Measurements from ENCODE around the gene CLIP4.
"Not testable (repeated sequence)": the region's sequence is repeated elsewhere in the genome, so short reads cannot be mapped to it uniquely, and the experiment has no call there.

Gene CLIP4

GRCh38 chr2:29100564-29100963 lies 14.7 kb upstream of the CLIP4 start:
- no peak for DNase-seq

GRCh38 chr2:29104688-29105087 lies 10.5 kb upstream of the CLIP4 start:
- no peak for DNase-seq

- DNase-seq, result no peak
These were observed 9.8 kb upstream of the CLIP4 start for GRCh38 chr2:29105375-29105774.

- no peak for DNase-seq
These were observed 9.0 kb upstream of the CLIP4 start for GRCh38 chr2:29106256-29106655.

GRCh38 chr2:29106980-29107388 lies 8.2 kb upstream of the CLIP4 start:
- DNase-seq, result peak; percentile 50 to 76

GRCh38 chr2:29107547-29107946 lies 7.7 kb upstream of the CLIP4 start:
- not testable (repeated sequence) for DNase-seq

- no peak for DNase-seq
These were observed 7.0 kb upstream of the CLIP4 start for GRCh38 chr2:29108225-29108624.

- DNase-seq, result no peak
These were observed 6.0 kb upstream of the CLIP4 start for GRCh38 chr2:29109246-29109645.

- no peak for DNase-seq
These were observed 4.2 kb upstream of the CLIP4 start for GRCh38 chr2:29110916-29111535.

- DNase-seq, result no peak
These were observed 2.8 kb upstream of the CLIP4 start for GRCh38 chr2:29112379-29112778.

- no peak for DNase-seq
These were observed 2.1 kb upstream of the CLIP4 start for GRCh38 chr2:29113027-29113686.

GRCh38 chr2:29113891-29114321 lies 1.3 kb upstream of the CLIP4 start:
- DNase-seq, result no peak

- DNase-seq, result no peak
These were observed 649 bp upstream of the CLIP4 start for GRCh38 chr2:29114586-29114945.

- peak in 1 of 2 experiments; percentile 54 for DNase-seq
These were observed 874 bp downstream of the CLIP4 start for GRCh38 chr2:29115797-29116781.

GRCh38 chr2:29117636-29118303 lies 2.6 kb downstream of the CLIP4 start:
- DNase-seq, result no peak

- DNase-seq, result no peak
These were observed 4.0 kb downstream of the CLIP4 start for GRCh38 chr2:29119211-29119610.

GRCh38 chr2:29120846-29121245 lies 5.6 kb downstream of the CLIP4 start:
- no peak for DNase-seq

GRCh38 chr2:29123617-29124349 lies 8.6 kb downstream of the CLIP4 start:
- DNase-seq, result no peak

GRCh38 chr2:29124504-29124903 lies 9.3 kb downstream of the CLIP4 start:
- DNase-seq, result no peak

- no peak for DNase-seq
These were observed 14.5 kb downstream of the CLIP4 start for GRCh38 chr2:29129586-29130281.

GRCh38 chr2:29130295-29130694 lies 15.1 kb downstream of the CLIP4 start:
- DNase-seq, result no peak

- no peak for DNase-seq
These were observed 19.7 kb downstream of the CLIP4 start for GRCh38 chr2:29134933-29135332.
